ENCODE data around the gene COMP. TPM values are rescaled to one million over a fixed set of nuclear protein-coding genes. Genes with fewer than 3 reads are reported as not detected.

The COMP gene
- polyA plus RNA-seq, 1 of the 3 experiments (the other 2 are of a cell fraction) = 0.26 TPM

GRCh38 chr19:18775586-18776287, 15.4 kb downstream of the COMP start:
- no peaks in the 10 kb centered on the region for H3K79me2 ChIP-seq (ENCODE audit: insufficient read depth)
- 44% methylated on average over 13 of the region's 33 CpGs for WGBS (ENCODE audit: low lambda C conversion rate)
- H3K9me3 ChIP-seq = no peaks in the 10 kb centered on the region
- H3K36me3 ChIP-seq (replicated peaks in 1 of 2; ENCODE audit: control insufficient read depth in 1 of 2, insufficient read depth in 2 of 2, low read length in 1 of 2) = no peaks in the 10 kb centered on the region
- CTCF ChIA-PET = no interaction called here
- no peak for DNase-seq
- POLR2A ChIA-PET = no interaction called here
- no peaks in the 10 kb centered on the region for H4K20me1 ChIP-seq (ENCODE audit: insufficient read depth)
- H3K4me1 ChIP-seq (ENCODE audit: control insufficient read depth in 1 of 2, insufficient read depth in 2 of 2, low read depth in 1 of 2, low read length in 1 of 2) = peaks cover 20 to 32% of the 10 kb centered on the region in 2 experiments; a peak in 3 of 4 replicates
- H3K4me2 ChIP-seq = peak overlapping the region; percentile 66
- H3K27me3 ChIP-seq (ENCODE audit: insufficient read depth) = no peaks in the 10 kb centered on the region
- no peak overlapping the region for H3K4me3 ChIP-seq (ENCODE audit: low read depth in 2 of 2, low read length in 1 of 2)
- no peaks in the 10 kb centered on the region for H3K9me2 ChIP-seq
- peak overlapping the region in 1 of 2 experiments; percentile 75; a peak in 2 of 4 replicates for H3K27ac ChIP-seq (ENCODE audit: low read depth in 2 of 2, low read length in 1 of 2)
- H3K9ac ChIP-seq = peak overlapping the region; percentile 24; the same call in 1 of the 2 replicates
- no peak overlapping the region for H2AFZ ChIP-seq (ENCODE audit: low read depth)
- peaks cover 10% of the 10 kb centered on the region for H3F3A ChIP-seq (replicated peaks; ENCODE audit: insufficient read depth)
- no peak for TF ChIP-seq NRF1 (IDR thresholded peaks at IDR 0.05; ENCODE audit: low read depth, low read length)
- no peak for TF ChIP-seq USF1 (IDR thresholded peaks at IDR 0.05; ENCODE audit: borderline replicate concordance, low read depth)
- TF ChIP-seq, protein P1, sequence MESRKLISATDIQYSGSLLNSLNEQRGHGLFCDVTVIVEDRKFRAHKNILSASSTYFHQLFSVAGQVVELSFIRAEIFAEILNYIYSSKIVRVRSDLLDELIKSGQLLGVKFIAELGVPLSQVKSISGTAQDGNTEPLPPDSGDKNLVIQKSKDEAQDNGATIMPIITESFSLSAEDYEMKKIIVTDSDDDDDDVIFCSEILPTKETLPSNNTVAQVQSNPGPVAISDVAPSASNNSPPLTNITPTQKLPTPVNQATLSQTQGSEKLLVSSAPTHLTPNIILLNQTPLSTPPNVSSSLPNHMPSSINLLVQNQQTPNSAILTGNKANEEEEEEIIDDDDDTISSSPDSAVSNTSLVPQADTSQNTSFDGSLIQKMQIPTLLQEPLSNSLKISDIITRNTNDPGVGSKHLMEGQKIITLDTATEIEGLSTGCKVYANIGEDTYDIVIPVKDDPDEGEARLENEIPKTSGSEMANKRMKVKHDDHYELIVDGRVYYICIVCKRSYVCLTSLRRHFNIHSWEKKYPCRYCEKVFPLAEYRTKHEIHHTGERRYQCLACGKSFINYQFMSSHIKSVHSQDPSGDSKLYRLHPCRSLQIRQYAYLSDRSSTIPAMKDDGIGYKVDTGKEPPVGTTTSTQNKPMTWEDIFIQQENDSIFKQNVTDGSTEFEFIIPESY (IDR thresholded peaks at IDR 0.05; ENCODE audit: borderline replicate concordance, low read depth) = no peak
- TF ChIP-seq FOXM1 (IDR thresholded peaks at IDR 0.05; ENCODE audit: low read depth) = no peak
- no peak; the same call in 1 of the 2 replicates for TF ChIP-seq RXRA (IDR thresholded peaks at IDR 0.05; ENCODE audit: borderline replicate concordance, low read depth)
- TF ChIP-seq MAX (IDR thresholded peaks at IDR 0.05; ENCODE audit: low read depth) = no peak
- TF ChIP-seq MXI1 (IDR thresholded peaks at IDR 0.05; ENCODE audit: low read depth, low read length) = no peak
- TF ChIP-seq SIN3A (IDR thresholded peaks at IDR 0.05; ENCODE audit: borderline replicate concordance, low read depth, low read length) = no peak
- TF ChIP-seq NFIC (IDR thresholded peaks at IDR 0.05; ENCODE audit: borderline replicate concordance) = peak; percentile 89
- no peak for TF ChIP-seq CHD2 (IDR thresholded peaks at IDR 0.05; ENCODE audit: low read length, partially characterized antibody)
- TF ChIP-seq POLR2AphosphoS5 (IDR thresholded peaks at IDR 0.05; ENCODE audit: low read depth, low read length) = 0 out of 2 replicates have a peak, but pooled peaks have one; percentile 7
- no peak; the same call in 1 of the 2 replicates for TF ChIP-seq JUND (IDR thresholded peaks at IDR 0.05)
- TF ChIP-seq USF2 (IDR thresholded peaks at IDR 0.05; ENCODE audit: borderline replicate concordance, low read depth, low read length) = no peak
- TF ChIP-seq SMC3 (IDR thresholded peaks at IDR 0.05; ENCODE audit: low read depth, low read length) = no peak
- TF ChIP-seq YY1 (IDR thresholded peaks at IDR 0.05; ENCODE audit: low read depth) = peak; percentile 47; the same call in 1 of the 2 replicates
- no peak for TF ChIP-seq RFX5 (IDR thresholded peaks at IDR 0.05; ENCODE audit: low read length)
- no peak for TF ChIP-seq FOXJ3 (CRISPR knock-in tag; IDR thresholded peaks at IDR 0.05)
- no peak for TF ChIP-seq ELF1 (IDR thresholded peaks at IDR 0.05)
- TF ChIP-seq TCF12 (IDR thresholded peaks at IDR 0.05) = no peak; the same call in 1 of the 2 replicates
- TF ChIP-seq RAD21 (IDR thresholded peaks at IDR 0.05; ENCODE audit: low read length) = no peak
- no peak for TF ChIP-seq TAF1 (IDR thresholded peaks at IDR 0.05; ENCODE audit: borderline replicate concordance, low read depth, low read length)
- TF ChIP-seq RCOR1 (IDR thresholded peaks at IDR 0.05; ENCODE audit: low read length) = no peak
- peak; percentile 43; the same call in 1 of the 2 replicates for TF ChIP-seq FOSL2 (IDR thresholded peaks at IDR 0.05; ENCODE audit: borderline replicate concordance, low read depth)
- TF ChIP-seq CTCF (IDR thresholded peaks at IDR 0.05) = no peak
- no peak for TF ChIP-seq REST (IDR thresholded peaks at IDR 0.05; ENCODE audit: low read depth, low read length)

Measured in SK-N-SH (cell line).